DMS 273 (cell line): ENCODE results near the gene NPIPB6.
"Not testable (repeated sequence)": the region's sequence is repeated elsewhere in the genome, so short reads cannot be mapped to it uniquely, and the experiment has no call there.

Experiments used
- DNase-seq: peaks from one replicate; lab custom pipeline; 2025; ENCODE audit not compliant: unreplicated experiment; lab: John Stamatoyannopoulos, UW

Gene NPIPB6

DNA sequence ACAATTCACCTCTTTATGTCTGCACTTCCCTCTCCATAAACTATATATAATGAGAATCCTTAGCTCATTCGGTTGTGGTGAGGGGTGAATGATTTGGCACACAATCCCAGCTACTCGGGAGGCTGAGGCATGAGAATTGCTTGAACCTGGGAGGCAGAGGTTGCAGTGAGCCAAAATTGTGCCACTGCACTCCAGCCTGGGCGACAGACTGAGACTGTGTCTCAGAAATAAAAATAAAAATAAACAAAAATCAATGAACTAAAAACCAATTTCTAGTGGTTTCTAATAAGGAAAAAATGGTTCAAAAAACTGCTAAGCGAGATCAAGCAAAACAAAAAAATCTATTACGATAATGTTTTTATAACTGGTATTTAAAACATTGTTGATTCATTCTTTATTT, at the start of gene NPIPB6:
TSS of gene NPIPB6 (minus strand) at position 101 of the 400 bp plus-strand sequence. CDS start 686 bp downstream, outside the sequence.
- DNase-seq = not testable (repeated sequence)

DNA sequence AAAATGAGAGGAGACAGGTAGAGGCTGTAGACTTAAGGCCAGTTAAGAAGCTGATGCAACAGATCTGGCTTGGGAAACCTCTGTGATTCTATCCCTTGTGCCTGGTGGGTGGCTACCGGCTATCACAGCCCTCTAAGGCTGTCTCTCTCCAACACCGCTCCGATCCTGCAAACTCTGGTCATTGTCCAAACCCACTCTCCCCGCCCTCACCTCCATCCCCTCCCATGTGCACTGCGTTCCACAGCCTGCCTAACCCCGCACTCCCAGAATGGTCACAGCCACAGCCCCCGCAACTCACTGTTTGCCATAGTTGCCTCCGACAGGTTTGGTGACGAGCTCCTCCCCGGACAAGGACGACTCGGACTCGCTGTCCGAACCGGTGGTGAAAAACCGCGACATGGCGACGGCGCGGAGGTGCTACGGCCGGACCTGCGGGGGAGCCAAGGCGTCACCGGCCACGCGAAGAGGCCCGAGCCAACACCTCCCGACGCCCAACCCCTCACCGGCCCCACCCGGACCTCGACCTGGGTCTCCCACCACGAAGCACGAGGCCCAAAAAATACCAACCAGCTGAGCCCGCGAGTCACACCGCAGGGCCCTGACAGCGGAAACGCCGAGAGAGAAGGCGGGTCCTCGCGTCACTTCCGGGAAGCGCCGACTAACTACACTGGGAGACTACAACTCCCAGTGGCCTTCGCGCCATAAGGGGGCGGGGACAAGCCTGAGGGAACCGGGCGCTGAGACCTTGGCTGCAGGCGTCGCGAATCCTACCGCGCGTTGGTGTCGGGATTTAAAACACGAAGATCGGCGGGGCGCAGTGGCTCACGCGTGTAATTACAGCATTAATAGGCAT, 40.1 kb upstream of the NPIPB6 start, which contains the start of gene EIF3CL:
TSS of gene EIF3CL (minus strand) at position 622 of the 853 bp plus-strand sequence. CDS start at position 399, 223 bp downstream.
- not testable (repeated sequence) for DNase-seq

DNA sequence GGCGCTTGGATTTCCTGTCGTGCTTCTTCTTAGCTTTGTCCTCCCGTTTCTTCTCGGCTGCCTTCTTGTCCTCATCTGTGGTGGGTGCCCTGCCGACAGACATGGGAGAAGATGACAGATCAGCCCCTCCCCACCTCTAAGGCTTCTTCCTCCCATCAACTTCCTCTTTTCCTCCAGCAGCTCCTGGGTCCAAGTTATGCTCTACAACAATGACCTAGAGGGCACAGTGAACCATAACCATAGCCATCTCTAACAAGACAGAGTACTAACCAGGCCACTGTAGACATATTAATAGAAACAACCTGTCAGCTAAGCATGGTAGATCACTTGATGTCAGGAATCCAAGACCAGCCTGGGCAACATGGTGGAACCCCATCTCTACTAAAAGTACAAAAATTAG, 28.7 kb upstream of the NPIPB6 start:
- DNase-seq = not testable (repeated sequence)

DNA sequence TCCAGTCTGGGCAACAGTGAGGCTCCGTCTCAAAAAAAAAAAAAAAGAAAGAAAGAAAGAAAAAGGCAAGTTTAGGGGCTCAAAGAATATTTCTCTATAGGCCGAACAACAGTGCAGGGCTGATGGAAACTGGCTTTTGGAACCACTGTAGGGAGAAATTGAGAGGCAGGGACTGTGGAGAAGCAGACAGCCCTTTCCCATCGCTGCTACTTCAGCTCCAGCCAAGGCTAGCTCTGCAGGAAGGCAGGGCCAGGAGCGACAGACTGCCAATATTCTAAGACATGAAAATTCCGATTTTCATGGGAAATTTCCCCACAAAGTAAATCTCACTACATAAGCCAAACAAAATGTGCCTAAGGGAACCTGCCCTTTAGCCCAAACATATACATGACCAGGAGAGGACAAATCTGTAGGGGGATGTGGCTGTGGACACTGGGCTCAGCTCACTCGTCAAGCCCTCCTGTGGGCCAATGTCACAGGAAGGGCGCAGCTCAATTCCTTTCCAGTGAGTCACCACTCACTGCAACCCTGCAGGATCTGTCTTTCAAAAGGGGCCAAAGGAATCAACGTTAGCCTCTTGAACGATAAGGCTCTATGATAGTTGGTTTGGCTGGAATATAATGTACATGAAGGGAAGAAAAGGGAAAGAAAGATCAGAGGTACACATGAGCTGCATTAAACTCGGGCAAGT, 19.0 kb upstream of the NPIPB6 start:
- not testable (repeated sequence) for DNase-seq

DNA sequence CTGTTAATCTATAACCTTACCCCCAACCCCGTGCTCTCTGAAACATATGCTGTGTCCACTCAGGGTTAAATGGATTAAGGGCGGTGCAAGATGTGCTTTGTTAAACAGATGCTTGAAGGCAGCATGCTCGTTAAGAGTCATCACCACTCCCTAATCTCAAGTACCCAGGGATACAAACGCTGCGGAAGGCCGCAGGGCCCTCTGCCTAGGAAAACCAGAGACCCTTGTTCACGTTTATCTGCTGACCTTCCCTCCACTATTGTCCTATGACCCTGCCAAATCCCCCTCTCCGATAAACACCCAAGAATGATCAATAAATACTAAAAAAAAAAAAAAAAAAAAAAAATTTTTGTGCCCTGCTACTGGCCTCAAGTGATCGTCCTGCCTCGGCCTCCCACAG, 14.5 kb upstream of the NPIPB6 start:
- DNase-seq = not testable (repeated sequence)

DNA sequence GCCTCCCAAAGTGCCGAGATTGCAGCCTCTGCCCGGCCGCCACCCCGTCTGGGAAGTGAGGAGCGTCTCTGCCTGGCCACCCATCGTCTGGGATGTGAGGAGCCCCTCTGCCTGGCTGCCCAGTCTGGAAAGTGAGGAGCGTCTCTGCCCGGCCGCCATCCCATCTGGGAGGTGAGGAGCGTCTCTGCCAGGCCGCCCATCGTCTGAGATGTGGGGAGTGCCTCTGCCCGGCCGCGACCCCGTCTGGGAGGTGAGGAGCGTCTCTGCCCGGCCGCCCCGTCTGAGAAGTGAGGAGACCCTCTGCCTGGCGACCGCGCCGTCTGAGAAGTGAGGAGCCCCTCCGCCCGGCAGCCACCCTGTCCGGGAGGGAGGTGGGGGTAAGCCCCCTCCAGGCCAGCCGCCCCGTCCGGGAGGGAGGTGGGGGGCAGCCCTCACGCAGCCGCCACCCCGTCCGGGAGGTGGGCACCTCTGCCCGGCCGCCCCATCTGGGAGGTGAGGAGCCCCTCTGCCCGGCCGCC, 13.9 kb upstream of the NPIPB6 start:
- not testable (repeated sequence) for DNase-seq

DNA sequence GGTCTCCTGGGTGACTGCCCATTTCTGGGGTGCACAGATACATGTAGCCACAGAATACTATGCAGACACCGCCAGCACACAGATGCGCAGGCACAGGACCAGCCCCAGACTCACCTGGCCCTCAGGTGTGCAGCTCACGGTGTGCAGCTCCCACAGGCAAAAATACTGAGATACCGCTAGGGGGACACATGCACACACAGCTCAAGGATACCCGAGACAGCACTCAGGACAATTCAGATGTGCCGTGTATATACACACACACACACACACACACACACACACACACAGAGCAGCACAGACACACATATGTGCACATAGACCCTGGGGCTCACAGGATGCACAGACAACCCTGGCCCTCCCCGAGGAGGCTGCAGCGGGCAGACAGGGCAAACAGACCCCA, 11.8 kb upstream of the NPIPB6 start:
- DNase-seq = not testable (repeated sequence)

DNA sequence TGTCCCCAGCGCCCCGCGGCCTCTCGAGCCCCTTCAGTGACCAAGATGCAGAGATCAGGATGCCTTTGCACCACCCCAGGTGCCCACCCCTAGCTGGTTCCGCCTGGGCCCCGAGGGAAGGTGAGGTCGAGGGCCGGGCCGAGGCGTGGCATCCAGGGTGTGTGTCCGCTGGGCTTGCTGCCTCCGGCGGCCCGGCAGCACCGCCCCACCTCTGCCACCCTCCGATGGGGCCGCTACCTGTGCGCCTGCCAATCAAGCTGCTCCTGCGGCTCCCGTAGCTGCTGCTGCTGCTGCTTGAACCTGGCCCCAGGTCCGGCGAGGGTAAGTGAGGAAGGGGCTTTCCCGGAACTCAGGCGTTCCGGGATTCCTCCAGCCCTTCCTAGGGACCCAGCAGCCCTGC, 11.0 kb upstream of the NPIPB6 start:
- DNase-seq = not testable (repeated sequence)

DNA sequence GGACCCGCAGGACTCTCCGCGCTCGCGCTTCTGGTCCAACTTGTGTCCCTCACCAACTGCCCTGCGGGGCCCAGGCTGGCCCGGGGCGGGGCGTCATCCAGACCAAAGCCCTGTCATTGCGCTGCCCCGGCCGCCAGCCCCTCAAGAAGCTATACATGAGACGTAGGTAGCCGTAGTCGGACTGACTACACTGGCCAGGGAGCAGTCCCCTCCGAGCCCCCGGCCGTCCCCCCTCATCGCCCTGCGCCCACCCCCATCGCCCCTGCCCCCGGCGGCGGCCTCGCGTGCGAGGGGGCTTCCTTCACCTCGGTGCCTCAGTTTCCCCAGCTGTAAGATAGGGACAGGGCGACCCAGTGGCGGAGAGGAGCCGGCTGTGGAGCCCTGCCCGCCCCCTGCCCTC, 4.6 kb upstream of the NPIPB6 start:
- not testable (repeated sequence) for DNase-seq

DNA sequence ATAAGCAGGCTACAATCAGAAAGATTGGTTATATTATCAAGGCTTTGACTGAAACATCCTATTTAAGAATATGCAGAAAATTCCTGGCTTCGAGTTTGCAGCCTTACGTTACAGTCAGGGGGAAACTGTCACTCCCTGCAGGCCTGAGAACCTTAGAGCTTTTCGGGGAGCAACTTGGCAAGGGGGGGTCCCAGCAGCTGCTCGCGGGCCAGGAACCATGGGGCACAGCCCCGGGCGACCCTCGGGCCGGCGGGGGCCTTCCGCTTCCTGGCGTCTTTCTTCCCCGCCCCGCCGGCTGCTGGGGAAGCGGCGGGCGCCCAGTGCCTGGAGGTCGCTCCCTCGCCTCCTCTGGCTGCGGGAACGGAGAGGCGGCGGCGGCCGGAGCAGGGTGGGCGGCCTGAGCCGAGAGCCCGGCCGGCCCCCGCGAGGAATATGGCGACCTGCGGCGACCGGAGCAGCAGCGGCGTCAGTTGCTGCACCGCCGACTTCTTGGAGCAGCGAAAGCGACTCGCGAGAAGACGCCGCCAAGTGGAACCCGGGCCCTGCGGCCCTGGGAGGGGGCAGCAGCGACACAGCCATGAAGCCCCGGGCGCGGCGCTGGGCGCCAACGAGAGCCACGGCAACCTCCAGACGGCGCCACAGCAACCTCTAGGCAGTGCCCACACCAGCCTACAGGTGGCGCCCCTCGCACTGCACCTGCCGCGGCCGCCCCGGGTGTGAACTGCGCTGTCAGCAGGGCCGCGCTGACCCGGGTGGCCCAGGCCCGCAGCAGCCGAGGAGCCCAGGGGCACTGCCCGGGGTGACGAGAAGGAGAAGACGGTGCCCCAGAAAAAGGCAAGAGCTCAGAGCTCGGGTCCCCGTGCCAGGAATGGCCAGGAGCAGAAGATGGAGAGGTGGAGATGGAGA, 1.2 kb upstream of the NPIPB6 start:
- not testable (repeated sequence) for DNase-seq

DNA sequence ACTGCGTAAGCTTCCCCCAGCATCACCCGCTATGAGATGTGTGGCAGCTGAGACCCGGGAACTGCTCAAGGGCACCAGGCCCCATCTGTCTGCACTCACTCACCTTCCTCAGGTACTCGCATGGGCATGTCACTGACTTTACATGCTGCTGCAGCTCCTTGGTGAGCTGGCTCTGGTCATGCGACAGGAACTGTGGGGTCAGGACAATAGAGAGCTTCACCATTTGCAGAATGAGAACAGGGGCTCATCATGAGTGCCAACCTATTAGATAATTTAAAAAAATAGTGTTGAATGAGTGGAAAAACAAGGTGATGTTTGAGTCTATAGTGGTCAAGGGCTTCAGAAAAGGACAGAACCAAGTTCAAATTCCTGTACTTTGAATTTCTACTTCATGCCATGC, 708 bp downstream of the NPIPB6 start:
- not testable (repeated sequence) for DNase-seq

DNA sequence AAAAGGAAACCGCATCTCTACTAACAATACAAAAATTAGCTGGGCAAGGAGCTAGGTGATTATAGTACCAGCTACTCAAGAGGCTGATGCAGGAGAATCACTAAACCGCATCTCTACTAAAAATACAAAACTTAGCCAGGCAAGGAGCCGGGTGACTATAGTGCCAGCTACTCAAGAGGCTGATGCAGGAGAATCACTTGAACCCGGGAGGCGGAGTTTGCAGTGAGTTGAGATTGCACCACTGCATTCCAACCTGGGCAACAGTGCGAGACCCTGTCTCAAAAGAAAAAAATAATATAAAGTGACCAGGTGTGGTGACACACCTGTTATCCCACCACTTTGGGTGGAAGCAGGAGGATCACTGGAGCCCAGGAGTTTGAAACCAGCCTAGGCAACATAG, 25.1 kb downstream of the NPIPB6 start:
- DNase-seq = not testable (repeated sequence)

DNA sequence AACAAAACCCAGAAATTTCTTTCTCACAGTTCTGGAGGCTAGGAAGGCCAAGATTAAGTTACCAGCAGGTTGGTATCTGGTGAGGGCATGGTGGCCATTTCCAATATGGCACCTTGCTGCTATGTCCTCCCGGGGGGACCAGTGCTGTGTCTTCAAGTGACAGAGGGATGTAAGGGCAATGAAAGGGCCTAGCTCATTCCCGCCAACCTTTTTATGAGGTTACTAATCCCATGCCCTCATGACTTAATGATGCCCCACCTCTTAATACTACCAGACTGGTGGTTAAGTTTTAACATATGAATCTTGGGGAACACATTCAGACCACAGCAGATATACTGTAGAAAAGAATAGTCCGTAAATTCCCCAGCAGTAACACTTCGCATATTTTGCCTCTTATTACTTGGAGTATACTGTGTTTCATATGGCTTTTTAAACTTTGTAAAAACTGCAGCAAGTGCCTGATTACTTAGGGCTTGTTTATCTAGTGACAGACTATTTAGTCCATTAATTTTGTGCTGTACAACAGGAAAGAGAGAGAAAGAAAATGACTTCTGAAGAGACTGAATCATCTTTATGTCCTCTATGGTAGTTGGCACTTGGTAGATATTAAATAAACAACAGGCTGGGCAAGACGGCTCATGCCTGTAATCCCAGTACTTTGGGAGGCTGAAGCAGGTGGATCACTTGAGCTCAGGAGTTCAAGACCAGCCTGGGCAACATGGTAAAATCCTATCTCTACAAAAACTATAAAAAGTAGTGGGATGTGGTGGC, 26.2 kb downstream of the NPIPB6 start:
- DNase-seq = not testable (repeated sequence)

DNA sequence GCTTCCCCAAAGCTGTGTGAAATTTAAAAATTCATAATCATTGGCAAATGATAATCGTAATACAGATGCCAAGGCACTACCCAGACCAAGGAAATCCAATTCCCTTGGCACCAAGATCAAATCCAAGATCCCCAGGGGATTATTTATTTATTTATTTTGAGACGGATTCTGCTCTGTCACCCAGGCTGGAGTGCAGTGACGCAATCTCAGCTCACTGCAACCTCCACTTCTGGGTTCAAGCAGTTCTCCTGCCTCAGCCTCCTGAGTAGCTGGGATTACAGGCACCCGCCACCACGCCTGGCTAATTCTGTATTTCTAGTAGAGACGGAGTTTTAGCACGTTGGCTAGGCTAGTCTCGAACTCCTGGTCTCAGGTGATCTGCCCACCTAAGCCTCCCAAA, 27.6 kb downstream of the NPIPB6 start:
- not testable (repeated sequence) for DNase-seq

DNA sequence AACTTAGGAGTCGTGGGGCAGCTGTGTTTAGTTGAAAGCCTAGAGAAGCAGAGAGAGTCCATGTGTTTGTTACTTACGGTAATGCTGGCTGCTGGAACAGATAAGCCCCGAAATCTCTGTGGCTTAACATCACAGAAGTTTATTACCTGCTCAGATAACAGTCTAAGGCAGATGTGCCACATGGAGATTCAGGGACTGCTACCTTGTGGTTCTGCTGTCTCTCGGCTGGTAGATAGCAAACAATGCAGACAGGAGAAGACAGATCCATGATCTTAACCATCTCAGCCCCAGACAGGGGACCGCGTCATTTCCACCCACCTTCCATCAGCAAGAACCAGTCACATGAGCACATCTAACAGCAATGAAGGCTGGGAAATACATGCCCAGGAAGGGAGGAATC, 30.7 kb downstream of the NPIPB6 start:
- DNase-seq = not testable (repeated sequence)

DNA sequence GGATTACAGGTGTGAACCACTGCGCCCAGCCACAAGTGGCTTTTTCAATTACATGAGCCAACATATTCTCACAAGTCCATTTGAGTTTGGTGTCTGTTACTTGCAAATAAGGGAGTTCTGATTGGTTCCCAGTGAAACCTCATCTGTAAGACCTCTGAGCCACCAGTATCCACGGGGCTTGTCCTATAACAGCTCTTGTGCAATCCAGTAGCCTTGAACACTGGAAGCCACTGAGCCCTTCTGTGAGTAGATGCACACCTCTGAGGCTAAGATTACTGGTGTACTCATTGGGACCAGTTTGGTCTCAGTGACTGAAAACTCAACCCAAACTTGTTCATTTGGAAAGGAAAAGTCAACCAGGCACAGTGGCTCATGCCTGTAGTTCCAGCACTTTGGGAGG, 32.3 kb downstream of the NPIPB6 start:
- DNase-seq = not testable (repeated sequence)

DNA sequence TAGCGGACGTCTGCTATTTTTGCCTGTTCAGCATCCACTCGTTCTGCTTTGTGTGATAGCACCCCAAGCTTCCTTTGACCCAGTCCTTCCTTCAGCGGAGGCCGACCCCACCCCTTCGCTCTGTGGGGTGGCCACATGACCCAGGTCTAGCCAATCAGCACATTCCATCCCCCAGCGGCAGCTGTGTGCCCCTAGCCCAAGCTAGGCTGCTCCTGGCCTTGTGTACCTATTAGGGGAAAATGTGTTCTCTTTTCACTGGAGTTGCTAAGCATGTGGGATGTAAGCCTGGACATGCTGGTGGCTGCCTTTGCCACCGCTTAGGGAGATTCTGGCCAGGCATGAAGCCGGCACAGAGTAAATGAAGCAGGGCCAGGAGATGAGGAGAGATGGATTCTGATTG, 33.1 kb downstream of the NPIPB6 start:
- peak; percentile 37 for DNase-seq

DNA sequence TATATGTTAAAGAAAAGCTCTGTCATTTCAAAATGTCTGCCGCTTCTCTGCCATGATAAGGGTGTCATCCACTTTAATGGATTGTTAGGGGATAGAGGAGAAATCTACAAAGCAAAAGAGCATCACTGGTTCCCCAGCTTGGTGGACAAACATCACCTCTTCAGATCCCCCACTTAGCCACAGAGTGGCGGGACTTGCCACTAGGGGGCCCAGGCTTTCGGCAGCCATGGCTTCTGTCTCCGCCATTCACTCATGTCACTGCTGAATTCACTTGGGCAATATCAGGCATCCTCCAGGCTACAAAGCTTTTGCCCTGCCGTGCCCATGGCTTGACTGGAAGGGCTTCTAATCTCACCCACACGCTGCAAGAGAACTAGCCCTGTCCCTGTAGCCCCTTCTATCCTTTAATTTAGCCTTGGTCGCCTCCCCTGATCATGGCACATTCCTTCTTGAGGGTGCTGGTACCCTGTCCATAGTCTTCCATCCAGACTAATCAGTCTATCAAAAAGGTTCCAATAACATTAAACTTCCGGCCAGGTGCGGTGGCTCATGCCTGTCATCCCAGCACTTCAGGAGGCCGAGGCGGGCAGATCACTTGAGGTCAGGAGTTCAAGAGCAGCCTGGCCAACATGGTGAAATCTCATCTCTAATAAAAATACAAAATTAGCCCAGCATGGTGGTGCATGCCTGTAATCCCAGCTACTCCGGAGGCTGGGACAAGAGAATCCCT, 36.3 kb downstream of the NPIPB6 start:
- DNase-seq = peak; percentile 81

DNA sequence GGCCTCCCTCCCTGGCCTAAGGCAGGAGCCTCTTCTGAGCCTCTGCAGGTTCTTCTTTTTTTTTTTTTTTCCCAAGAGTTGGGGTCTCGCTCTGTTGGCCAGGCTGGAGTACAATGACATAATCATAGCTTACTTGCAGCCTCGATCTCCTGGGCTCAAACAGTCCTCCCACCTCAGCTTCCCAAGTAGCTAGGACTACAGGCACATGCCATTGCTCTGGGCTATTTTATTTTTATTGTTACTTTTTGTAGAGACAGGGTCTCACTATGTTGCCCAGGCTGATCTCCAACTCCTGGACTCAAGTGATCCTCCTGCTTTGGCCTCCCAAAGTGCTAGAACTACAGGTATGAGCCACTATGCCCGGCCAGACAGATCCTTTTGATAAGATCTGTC, 38.4 kb downstream of the NPIPB6 start:
- no peak for DNase-seq
